ENCODE data around the gene DDX24.

- TF ChIP-seq EZH2 (IDR thresholded peaks at IDR 0.05; ENCODE audit: low read length) (no peak), CTCF (optimal IDR thresholded peaks at IDR 0.05 in 1 of 3, IDR thresholded peaks at IDR 0.05 in 1 of 3, conservative IDR thresholded peaks at IDR 0.05 in 1 of 3; ENCODE audit: extremely low read depth in 1 of 3, insufficient read depth in 2 of 3, low read length in 3 of 3) (no peak)
Measured at GRCh38 chr14:94058128-94058673, 22.8 kb downstream of the DDX24 start.

All from keratinocyte (primary cell).